Mucosa of descending colon (tissue), 3 donors: Measurements from ENCODE around the gene GYS2. TPM values are rescaled to one million over a fixed set of nuclear protein-coding genes. Genes with fewer than 3 reads are reported as not detected.
"Not testable (repeated sequence)": the region's sequence is repeated elsewhere in the genome, so short reads cannot be mapped to it uniquely, and the experiment has no call there.

Experiments
- ATAC-seq: fragments of 200-7000 bp; cut with Tn5 transposase; one replicate; pipeline ENCODE4 v1.9.1; 2020; ENCODE audit warnings: mild to moderate bottlenecking, moderate library complexity
- DNase-seq, 3 donors: peaks; one replicate each; pipeline ENCODE4 v3.0.0-alpha.2; 2020
- H3K36me3 ChIP-seq: fragments of 200-600 bp; one replicate; pipeline ENCODE4 v1.8.0; 2021; ENCODE audit warnings: low read depth, mild to moderate bottlenecking
- H3K4me1 ChIP-seq: fragments of 200-600 bp; one replicate; pipeline ENCODE4 v1.8.0; 2021; ENCODE audit warnings: low read depth, mild to moderate bottlenecking
- H3K4me3 ChIP-seq: fragments of 200-600 bp; one replicate; pipeline ENCODE4 v1.8.0; 2021; ENCODE audit warnings: mild to moderate bottlenecking
- H3K9me3 ChIP-seq: fragments of 200-600 bp; one replicate; pipeline ENCODE4 v1.8.0; 2021; ENCODE audit warnings: mild to moderate bottlenecking
- intact Hi-C, 2 donors: fragments of 100-400 bp; cut with DNase I in 1 of 2; cut with micrococcal nuclease in 1 of 2; formaldehyde crosslinking; loops; one replicate each; pipeline versions ENCODE4 v1.11.0 to v1.11.1; 2022; cut with DNase I, micrococcal nuclease
- total RNA-seq, 3 donors: library from RNA; stranded (reverse); fragmentation: NEBNext Ultra II Directional in 2 of 3; extraction: Animal tissue kit (Norgen Biotek cat#: 25700) in 2 of 3; gene quantifications; one replicate each; pipeline versions ENCODE4 v1.2.1 to v1.2.4, GENCODE V29; 2021 to 2023
- TF ChIP-seq, protein P1 (sequence below): fragments of 200-600 bp; IDR thresholded peaks from one replicate; pipeline ENCODE4 v1.8.0; 2022; ENCODE audit warnings: antibody characterized with exemption, mild to moderate bottlenecking
- donor health status: DM: no; HTN: no; CAD: no; lungs with moderate emphysema.
- donor health status: DM: no; HTN: no; CAD: no.
- donor health status: DM: no; HTN: yes; CAD: no.

The GYS2 gene
- total RNA-seq, 3 donors from 2014 or later: not detected

DNA sequence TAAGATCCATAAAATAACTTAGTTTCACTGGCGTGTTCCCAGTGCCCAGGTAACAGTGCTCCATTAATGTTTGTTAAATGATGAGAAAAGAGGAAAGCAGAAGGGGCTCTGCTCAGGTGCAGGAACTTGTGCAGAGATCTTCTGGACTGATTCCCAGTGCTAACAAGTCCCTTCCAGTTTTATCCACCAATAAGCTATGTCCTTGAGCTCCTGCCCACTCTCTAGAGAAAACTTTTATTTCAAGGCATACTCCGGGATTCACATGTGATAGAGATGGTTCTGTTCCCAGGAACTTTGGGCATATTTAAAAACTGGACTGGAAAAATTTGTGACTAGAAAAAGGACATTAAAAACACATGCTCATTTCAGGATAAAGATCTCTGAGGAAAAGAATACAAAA lies 1.9 kb downstream of the GYS2 start:
- ATAC-seq (no peak), DNase-seq (no peak)
- H3K36me3 ChIP-seq: no peaks in the 10 kb centered on the region
- intact Hi-C loops: no loop called here
- no peak overlapping the region for H3K4me3 ChIP-seq
- TF ChIP-seq, protein P1, sequence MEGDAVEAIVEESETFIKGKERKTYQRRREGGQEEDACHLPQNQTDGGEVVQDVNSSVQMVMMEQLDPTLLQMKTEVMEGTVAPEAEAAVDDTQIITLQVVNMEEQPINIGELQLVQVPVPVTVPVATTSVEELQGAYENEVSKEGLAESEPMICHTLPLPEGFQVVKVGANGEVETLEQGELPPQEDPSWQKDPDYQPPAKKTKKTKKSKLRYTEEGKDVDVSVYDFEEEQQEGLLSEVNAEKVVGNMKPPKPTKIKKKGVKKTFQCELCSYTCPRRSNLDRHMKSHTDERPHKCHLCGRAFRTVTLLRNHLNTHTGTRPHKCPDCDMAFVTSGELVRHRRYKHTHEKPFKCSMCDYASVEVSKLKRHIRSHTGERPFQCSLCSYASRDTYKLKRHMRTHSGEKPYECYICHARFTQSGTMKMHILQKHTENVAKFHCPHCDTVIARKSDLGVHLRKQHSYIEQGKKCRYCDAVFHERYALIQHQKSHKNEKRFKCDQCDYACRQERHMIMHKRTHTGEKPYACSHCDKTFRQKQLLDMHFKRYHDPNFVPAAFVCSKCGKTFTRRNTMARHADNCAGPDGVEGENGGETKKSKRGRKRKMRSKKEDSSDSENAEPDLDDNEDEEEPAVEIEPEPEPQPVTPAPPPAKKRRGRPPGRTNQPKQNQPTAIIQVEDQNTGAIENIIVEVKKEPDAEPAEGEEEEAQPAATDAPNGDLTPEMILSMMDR: no peak
- H3K4me1 ChIP-seq: no peaks in the 10 kb centered on the region
- H3K9me3 ChIP-seq: no peaks in the 10 kb centered on the region

DNA sequence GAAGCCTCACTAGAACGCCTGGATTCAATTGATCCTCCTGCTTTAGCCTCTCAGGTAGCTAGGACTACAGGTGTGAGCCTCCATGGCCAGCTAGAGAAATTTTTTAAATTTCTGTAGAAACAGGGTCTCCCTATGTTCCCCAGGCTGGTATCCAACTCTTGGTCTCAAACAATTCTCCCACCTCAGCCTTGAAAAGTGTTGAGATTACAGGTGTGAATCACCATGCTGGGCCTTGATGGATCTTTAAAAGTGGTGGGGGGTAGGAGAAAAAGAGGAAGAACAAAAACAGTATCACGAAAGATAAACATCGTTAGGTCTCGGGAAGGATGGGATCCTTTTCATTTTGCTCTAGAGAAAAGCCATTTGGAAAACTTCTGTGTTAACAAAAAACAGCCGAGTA lies 4.5 kb downstream of the GYS2 start:
- TF ChIP-seq, protein P1: no peak
- no peaks in the 10 kb centered on the region for H3K36me3 ChIP-seq
- intact Hi-C loops: no loop called here
- ATAC-seq (no peak), DNase-seq (no peak)
- no peak overlapping the region for H3K4me3 ChIP-seq
- no peaks in the 10 kb centered on the region for H3K4me1 ChIP-seq
- no peaks in the 10 kb centered on the region for H3K9me3 ChIP-seq

DNA sequence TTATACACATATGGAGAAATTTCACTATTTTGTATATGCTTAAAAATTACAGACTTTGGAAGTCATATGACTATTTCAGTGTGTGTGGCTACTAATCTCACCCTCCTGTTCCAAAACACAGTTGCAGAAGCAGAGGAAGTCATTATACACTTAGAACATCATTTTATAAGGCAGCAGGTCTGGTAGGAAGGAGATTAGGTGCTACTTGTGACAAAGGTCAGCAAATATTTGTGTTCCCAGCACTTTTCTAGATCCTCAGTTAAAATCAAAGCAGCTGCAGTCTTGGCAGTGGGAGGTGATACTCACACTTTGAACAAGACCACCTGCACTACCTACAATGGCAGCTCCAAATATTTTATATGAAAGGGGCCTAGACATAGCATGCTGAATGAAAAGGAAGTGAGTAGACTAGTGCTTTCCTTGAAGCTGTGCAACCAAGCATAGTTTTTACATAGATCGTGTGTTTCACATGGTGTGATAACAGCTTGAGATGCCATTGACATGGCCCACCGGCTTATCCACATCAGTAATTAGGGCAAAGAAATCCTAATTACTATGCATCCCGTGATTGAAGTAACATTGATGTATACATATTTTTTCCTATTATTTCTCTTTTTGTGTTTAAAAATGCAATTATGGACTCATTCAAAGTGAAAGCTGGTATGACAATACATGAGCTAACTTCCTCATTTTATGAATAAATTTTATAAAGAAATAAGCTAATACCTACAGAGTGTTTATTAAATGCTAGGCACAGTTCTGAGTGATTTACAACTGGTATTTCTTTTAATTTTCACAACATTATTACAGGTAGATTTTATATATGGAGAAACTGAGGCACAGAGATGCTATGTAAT lies 5.3 kb downstream of the GYS2 start:
- Histone ChIP-seq H3K4me1 (no peaks in the 10 kb centered on the region), H3K36me3 (no peaks in the 10 kb centered on the region), H3K9me3 (no peaks in the 10 kb centered on the region), H3K4me3 (no peak overlapping the region)
- no peak for ATAC-seq
- TF ChIP-seq, protein P1: no peak
- DNase-seq: no peak
- intact Hi-C loops: no loop called here

DNA sequence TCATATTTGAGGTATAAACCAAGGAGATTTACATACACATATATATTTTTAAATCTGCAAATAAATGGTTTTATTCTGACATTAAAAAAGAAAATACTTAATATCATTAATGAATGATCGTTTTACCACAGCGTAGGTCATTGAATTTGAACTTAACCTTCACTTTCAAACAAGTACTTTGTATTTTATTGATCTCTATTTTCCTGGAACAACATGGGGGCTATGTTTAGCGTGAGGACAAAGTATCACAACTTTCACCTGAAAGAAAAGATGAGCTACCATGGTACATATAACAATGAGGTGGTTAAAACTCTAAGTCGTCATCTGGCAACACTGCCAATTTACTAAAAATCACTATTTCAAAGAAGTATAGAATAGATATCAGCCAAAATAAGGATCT lies 6.0 kb downstream of the GYS2 start:
- ATAC-seq (no peak), DNase-seq (no peak)
- intact Hi-C loops: no loop called here
- H3K9me3 ChIP-seq: no peaks in the 10 kb centered on the region
- H3K4me1 ChIP-seq: no peaks in the 10 kb centered on the region
- no peaks in the 10 kb centered on the region for H3K36me3 ChIP-seq
- no peak overlapping the region for H3K4me3 ChIP-seq
- TF ChIP-seq, protein P1: no peak

DNA sequence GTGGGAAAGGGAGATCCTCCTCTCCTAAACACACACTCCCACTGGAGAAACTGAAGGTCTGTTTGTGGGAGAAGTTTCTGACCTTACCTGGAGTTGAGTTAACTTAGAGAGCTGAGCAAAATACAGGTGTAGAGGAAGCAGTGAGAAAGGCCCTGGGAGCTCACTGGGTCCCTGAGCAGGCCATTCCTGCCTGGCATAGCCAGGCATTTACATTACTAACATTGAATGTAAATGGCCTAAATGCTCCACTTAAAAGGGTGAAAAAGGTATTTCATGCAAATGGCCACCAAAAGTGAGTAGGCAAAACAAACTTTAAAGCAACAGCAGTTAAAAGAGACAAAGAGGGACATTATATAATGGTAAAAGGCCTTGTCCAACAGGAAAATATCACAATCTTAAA lies 9.3 kb downstream of the GYS2 start:
- H3K36me3 ChIP-seq, DNase-seq, H3K4me3 ChIP-seq, intact Hi-C loops, H3K9me3 ChIP-seq, ATAC-seq, H3K4me1 ChIP-seq: not testable (repeated sequence)

DNA sequence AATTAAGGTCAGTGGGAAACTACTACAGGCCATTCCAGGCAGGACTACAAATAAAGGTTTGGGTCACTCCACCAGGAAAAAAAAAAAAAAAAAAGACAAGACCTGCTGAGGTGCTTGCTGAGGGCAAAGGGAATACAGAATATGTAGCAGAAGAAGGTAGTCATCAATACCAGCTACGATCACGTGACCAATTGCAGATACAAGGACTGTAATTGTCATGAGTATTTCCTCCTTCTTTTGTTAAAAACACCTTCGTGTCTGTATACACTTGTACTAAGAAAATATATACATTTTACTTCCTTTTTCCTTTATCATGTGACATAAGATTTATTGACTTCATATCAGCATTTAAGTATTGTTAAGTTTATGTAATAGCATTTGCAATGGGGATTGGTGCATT lies 19.2 kb downstream of the GYS2 start:
- ATAC-seq (no peak), DNase-seq (no peak)
- TF ChIP-seq, protein P1: no peak
- no peaks in the 10 kb centered on the region for H3K4me1 ChIP-seq
- no peak overlapping the region for H3K4me3 ChIP-seq
- intact Hi-C loops: no loop called here
- H3K9me3 ChIP-seq: no peaks in the 10 kb centered on the region
- H3K36me3 ChIP-seq: no peaks in the 10 kb centered on the region

DNA sequence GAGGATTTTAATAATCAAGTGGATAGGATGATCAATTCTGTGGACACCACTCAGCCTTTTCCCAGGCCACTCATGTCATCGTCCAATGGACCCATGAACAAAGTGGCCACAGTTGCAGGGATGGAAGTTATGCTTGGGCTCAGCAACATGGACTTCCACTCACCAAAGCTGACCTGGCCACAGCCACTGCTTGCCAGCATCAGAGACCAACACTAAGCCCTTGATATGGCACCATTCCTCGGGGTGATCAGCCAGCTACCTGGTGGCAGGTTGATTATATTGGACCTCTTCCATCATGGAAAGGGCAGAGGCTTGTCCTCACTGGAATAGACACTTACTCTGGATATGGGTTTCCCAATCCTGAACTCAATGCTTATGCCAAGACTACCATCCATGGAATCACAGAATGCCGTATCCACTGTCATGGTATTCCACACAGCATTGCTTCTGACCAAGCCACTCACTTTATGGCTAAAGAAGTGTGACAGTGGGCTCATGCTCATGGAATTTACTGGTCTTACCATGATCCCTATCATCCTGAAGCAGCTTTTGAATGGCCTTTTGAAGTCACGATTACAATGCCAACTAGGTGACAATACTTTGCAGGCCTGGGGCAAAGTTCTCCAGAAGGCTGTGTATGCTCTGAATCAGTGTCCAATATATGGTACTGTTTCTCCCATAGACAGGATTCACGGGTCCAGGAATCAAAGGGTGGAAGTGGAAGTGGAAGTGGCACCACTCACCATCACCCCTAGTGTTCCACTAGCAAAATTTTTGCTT lies 20.1 kb downstream of the GYS2 start:
- H3K4me3 ChIP-seq, intact Hi-C loops, H3K4me1 ChIP-seq, DNase-seq, H3K36me3 ChIP-seq, ATAC-seq, H3K9me3 ChIP-seq: not testable (repeated sequence)
